ENCODE data around the gene ZDHHC14. TPM values are rescaled to one million over a fixed set of nuclear protein-coding genes. Genes with fewer than 3 reads are reported as not detected.
A peak's percentile ranks its signal among the peaks of the same experiment; 100 is the strongest.

Gene ZDHHC14
- total and polyA plus RNA-seq, 2 experiments from 2014 or later, result 3.0 to 7.4 TPM

GRCh38 chr6:157505912-157506491 lies 125.0 kb downstream of the ZDHHC14 start:
- Histone ChIP-seq H3K4me3 (no peak overlapping the region), H3F3A (replicated peaks; ENCODE audit: low read depth) (no peaks in the 10 kb centered on the region), H3K4me1 (ENCODE audit: insufficient read depth) (no peaks in the 10 kb centered on the region; the same call in 1 of the 2 replicates), H3K27me3 (ENCODE audit: insufficient read depth) (no peaks in the 10 kb centered on the region), H3K36me3 (ENCODE audit: insufficient read depth) (peaks cover 19% of the 10 kb centered on the region; the same call in 1 of the 2 replicates), H4K20me1 (replicated peaks; ENCODE audit: insufficient read depth) (no peaks in the 10 kb centered on the region), H3K4me2 (no peak overlapping the region), H2AFZ (no peak overlapping the region), H3K9me2 (ENCODE audit: insufficient read depth) (no peaks in the 10 kb centered on the region), H3K27ac (ENCODE audit: low read depth) (no peak overlapping the region), H3K79me2 (replicated peaks; ENCODE audit: insufficient read depth) (no peaks in the 10 kb centered on the region)
- Mint-ChIP-seq H3K4me3 (no peak overlapping the region), H3K27ac (no peak overlapping the region), H3K36me3 (ENCODE audit: low read depth) (peaks cover 48% of the 10 kb centered on the region), H3K4me1 (peaks cover 7% of the 10 kb centered on the region; the same call in 2 of the 3 replicates), H3K9me3 (peaks cover 42% of the 10 kb centered on the region), H3K27me3 (ENCODE audit: insufficient read depth, low read depth, poor library complexity) (peaks cover 7% of the 10 kb centered on the region)
- DNase-seq (ENCODE audit: low spot score) (no peak), ATAC-seq (no peak)
- TF ChIP-seq ZNF114 (CRISPR knock-in tag; IDR thresholded peaks at IDR 0.05), result no peak
- no peak for TF ChIP-seq EZH2 (IDR thresholded peaks at IDR 0.05; ENCODE audit: low read depth, unreplicated experiment)
- TF ChIP-seq, protein P1, sequence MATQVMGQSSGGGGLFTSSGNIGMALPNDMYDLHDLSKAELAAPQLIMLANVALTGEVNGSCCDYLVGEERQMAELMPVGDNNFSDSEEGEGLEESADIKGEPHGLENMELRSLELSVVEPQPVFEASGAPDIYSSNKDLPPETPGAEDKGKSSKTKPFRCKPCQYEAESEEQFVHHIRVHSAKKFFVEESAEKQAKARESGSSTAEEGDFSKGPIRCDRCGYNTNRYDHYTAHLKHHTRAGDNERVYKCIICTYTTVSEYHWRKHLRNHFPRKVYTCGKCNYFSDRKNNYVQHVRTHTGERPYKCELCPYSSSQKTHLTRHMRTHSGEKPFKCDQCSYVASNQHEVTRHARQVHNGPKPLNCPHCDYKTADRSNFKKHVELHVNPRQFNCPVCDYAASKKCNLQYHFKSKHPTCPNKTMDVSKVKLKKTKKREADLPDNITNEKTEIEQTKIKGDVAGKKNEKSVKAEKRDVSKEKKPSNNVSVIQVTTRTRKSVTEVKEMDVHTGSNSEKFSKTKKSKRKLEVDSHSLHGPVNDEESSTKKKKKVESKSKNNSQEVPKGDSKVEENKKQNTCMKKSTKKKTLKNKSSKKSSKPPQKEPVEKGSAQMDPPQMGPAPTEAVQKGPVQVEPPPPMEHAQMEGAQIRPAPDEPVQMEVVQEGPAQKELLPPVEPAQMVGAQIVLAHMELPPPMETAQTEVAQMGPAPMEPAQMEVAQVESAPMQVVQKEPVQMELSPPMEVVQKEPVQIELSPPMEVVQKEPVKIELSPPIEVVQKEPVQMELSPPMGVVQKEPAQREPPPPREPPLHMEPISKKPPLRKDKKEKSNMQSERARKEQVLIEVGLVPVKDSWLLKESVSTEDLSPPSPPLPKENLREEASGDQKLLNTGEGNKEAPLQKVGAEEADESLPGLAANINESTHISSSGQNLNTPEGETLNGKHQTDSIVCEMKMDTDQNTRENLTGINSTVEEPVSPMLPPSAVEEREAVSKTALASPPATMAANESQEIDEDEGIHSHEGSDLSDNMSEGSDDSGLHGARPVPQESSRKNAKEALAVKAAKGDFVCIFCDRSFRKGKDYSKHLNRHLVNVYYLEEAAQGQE (IDR thresholded peaks at IDR 0.05; ENCODE audit: unreplicated experiment), result no peak
- TF ChIP-seq ETS1 (IDR thresholded peaks at IDR 0.05), result no peak
- no peak for TF ChIP-seq JUNB (IDR thresholded peaks at IDR 0.05; ENCODE audit: unreplicated experiment)
- TF ChIP-seq ZNF331 (CRISPR knock-in tag; IDR thresholded peaks at IDR 0.05; ENCODE audit: low read depth), result no peak
- no peak for TF ChIP-seq NANOG (IDR thresholded peaks at IDR 0.05; ENCODE audit: borderline replicate concordance)

DNA sequence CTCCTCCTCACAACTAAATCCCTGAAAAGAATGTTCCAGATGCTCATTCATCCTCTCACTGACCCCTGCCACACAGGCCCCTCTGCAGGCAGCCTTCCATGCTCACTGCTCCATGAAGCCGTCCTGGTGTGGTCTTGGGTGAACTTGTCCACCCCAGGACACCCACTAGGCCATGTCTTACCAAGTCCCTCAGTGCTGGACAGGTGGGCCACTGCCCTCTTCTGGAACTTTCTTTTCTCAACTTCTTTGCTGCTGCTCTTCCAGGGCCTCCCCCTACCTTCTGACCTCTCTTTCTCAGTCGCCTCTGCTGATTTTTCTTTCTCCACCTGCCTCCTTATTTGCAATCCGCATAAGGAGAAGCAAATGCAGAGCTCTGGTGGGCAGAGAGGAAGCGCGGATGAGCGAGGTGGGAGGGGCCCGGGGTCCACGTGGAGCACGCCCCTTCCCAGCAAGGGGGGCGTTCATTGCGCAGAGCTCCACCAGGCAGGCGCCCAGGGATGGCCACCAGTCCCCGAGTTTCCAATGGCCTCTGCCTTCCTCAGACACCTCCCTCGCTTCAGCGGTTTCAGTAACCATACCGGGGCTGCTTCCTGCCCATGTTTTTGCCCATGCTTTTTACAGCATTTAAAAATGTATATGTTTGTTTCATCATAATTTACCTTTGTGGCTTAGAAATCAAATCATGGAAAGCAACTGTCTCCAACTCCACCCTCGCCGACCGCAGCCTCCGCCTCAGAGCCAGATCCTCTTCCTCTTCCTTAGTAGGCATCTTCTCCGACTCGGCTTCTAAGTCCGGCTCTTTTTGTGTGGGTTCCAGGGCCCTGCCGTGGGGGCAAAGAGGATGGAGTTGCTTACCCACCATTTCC lies 129.6 kb downstream of the ZDHHC14 start:
- Mint-ChIP-seq H3K9me3 (peaks cover 23% of the 10 kb centered on the region), H3K4me1 (peaks cover 8% of the 10 kb centered on the region), H3K27ac (0 out of 2 replicates have a peak overlapping the region, but pooled peaks have one; percentile 29), H3K36me3 (ENCODE audit: low read depth) (peaks cover 33% of the 10 kb centered on the region), H3K27me3 (ENCODE audit: insufficient read depth, low read depth, poor library complexity) (peaks cover 12% of the 10 kb centered on the region), H3K4me3 (no peak overlapping the region)
- Histone ChIP-seq H3F3A (replicated peaks; ENCODE audit: low read depth) (no peaks in the 10 kb centered on the region), H2AFZ (peak overlapping the region; percentile 83), H3K4me2 (peak overlapping the region; percentile 29; the same call in 1 of the 2 replicates), H3K4me3 (no peak overlapping the region), H3K27ac (ENCODE audit: low read depth) (no peak overlapping the region), H3K27me3 (ENCODE audit: insufficient read depth) (no peaks in the 10 kb centered on the region), H3K36me3 (ENCODE audit: insufficient read depth) (peaks cover 12% of the 10 kb centered on the region; the same call in 1 of the 2 replicates), H3K9me2 (ENCODE audit: insufficient read depth) (no peaks in the 10 kb centered on the region), H3K4me1 (ENCODE audit: insufficient read depth) (no peaks in the 10 kb centered on the region; the same call in 1 of the 2 replicates), H3K79me2 (replicated peaks; ENCODE audit: insufficient read depth) (no peaks in the 10 kb centered on the region), H4K20me1 (replicated peaks; ENCODE audit: insufficient read depth) (no peaks in the 10 kb centered on the region)
- no peak for TF ChIP-seq JUNB (IDR thresholded peaks at IDR 0.05; ENCODE audit: unreplicated experiment)
- TF ChIP-seq EZH2phosphoT487 (IDR thresholded peaks at IDR 0.05; ENCODE audit: unreplicated experiment), result no peak
- peak in 1 of 2 experiments; percentile 37; a peak in 2 of 4 replicates for TF ChIP-seq CTCF (conservative IDR thresholded peaks at IDR 0.05; ENCODE audit: low read depth in 2 of 2)
- no peak for TF ChIP-seq STAT1 (IDR thresholded peaks at IDR 0.05; ENCODE audit: unreplicated experiment)
- TF ChIP-seq, protein P1 (IDR thresholded peaks at IDR 0.05; ENCODE audit: unreplicated experiment), result no peak
- ATAC-seq (peak; percentile 57), DNase-seq (ENCODE audit: low spot score) (peak; percentile 32)
